ENCODE data around the gene ZBED5. TPM values are rescaled to one million over a fixed set of nuclear protein-coding genes. Genes with fewer than 3 reads are reported as not detected.
A peak's percentile ranks its signal among the peaks of the same experiment; 100 is the strongest.

Gene ZBED5
- total and polyA plus RNA-seq, 9 of the 15 experiments (the other 6 are each of a cell fraction or from before 2014, with no cell fraction given): 12.4 to 70.7 (median 26.8) TPM

DNA sequence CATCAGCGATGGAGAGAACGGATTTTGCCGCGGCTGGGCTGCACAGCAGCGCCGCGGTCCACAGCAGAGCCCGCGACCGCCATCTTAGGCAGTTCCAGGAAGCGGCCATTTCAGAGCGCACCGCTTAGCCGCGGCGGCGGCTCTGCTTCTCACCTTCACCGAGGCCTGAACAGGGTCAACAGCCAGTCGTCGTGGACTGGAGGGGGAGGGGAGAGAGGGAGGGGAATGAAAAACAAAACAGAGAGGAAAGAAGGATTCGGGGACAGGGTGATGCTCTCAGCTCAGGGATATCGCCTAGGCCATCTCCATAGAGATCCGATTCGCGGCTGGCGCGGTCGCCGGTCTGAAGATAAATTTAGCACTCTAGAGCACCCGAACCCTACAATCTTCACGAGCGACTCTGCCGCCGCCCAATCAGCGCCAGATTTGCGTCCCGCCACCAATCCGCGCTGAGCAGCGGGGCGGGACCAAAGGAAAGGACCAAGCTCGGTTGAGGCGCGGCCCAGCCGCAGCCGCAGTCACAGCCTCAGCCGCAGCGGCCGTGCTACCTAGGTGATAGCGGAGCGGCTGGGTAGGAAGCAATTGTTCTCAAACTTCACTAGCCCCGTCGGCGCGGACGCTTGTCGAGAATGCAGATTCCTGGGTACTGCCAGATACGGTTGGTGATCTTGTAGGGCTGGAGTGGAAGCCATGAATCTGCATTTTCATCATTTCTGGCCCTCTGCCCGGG, at the start of gene ZBED5 (continued):
- TF ChIP-seq, protein P1, sequence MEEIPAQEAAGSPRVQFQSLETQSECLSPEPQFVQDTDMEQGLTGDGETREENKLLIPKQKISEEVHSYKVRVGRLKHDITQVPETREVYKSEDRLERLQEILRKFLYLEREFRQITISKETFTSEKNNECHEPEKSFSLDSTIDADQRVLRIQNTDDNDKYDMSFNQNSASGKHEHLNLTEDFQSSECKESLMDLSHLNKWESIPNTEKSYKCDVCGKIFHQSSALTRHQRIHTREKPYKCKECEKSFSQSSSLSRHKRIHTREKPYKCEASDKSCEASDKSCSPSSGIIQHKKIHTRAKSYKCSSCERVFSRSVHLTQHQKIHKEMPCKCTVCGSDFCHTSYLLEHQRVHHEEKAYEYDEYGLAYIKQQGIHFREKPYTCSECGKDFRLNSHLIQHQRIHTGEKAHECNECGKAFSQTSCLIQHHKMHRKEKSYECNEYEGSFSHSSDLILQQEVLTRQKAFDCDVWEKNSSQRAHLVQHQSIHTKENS (CRISPR knock-in tag; IDR thresholded peaks at IDR 0.05): no peak
- TF ChIP-seq ZNF24 (IDR thresholded peaks at IDR 0.05): peak; percentile 36; the same call in 1 of the 2 replicates
- TF ChIP-seq DIDO1 (tag; IDR thresholded peaks at IDR 0.05; ENCODE audit: low read depth): no peak; the same call in 1 of the 2 replicates
- no peak for TF ChIP-seq FOXJ3 (CRISPR knock-in tag; IDR thresholded peaks at IDR 0.05)
- TF ChIP-seq TGIF2 (CRISPR knock-in tag; IDR thresholded peaks at IDR 0.05): no peak
- no peak for TF ChIP-seq ZNF282 (CRISPR knock-in tag; IDR thresholded peaks at IDR 0.05)
- 0 out of 2 replicates have a peak, but pooled peaks have one; percentile 28 for TF ChIP-seq ZNF311 (CRISPR knock-in tag; IDR thresholded peaks at IDR 0.05)
- TF ChIP-seq ZNF395 (CRISPR knock-in tag; IDR thresholded peaks at IDR 0.05): no peak
- TF ChIP-seq DDX20 (tag; IDR thresholded peaks at IDR 0.05; ENCODE audit: low read depth): no peak
- TF ChIP-seq BRF1 (IDR thresholded peaks at IDR 0.05; ENCODE audit: borderline replicate concordance, extremely low read depth, insufficient read length): no peak
- TF ChIP-seq NCOA4 (IDR thresholded peaks at IDR 0.05; ENCODE audit: partially characterized antibody): no peak
- TF ChIP-seq SMAD4 (CRISPR knock-in tag; conservative IDR thresholded peaks at IDR 0.05): peak; percentile 76
- TF ChIP-seq, protein P2, sequence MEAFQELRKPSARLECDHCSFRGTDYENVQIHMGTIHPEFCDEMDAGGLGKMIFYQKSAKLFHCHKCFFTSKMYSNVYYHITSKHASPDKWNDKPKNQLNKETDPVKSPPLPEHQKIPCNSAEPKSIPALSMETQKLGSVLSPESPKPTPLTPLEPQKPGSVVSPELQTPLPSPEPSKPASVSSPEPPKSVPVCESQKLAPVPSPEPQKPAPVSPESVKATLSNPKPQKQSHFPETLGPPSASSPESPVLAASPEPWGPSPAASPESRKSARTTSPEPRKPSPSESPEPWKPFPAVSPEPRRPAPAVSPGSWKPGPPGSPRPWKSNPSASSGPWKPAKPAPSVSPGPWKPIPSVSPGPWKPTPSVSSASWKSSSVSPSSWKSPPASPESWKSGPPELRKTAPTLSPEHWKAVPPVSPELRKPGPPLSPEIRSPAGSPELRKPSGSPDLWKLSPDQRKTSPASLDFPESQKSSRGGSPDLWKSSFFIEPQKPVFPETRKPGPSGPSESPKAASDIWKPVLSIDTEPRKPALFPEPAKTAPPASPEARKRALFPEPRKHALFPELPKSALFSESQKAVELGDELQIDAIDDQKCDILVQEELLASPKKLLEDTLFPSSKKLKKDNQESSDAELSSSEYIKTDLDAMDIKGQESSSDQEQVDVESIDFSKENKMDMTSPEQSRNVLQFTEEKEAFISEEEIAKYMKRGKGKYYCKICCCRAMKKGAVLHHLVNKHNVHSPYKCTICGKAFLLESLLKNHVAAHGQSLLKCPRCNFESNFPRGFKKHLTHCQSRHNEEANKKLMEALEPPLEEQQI (IDR thresholded peaks at IDR 0.05): no peak; the same call in 1 of the 2 replicates
- peak; percentile 35; the same call in 1 of the 2 replicates for TF ChIP-seq CREB1 (IDR thresholded peaks at IDR 0.05)
- 0 out of 2 replicates have a peak, but pooled peaks have one; percentile 12 for TF ChIP-seq CREB1 (CRISPR knock-in tag; IDR thresholded peaks at IDR 0.05)
- TF ChIP-seq YY1 (IDR thresholded peaks at IDR 0.05; ENCODE audit: borderline replicate concordance in 1 of 3, control insufficient read depth in 1 of 3, extremely low read depth in 1 of 3, insufficient read depth in 3 of 3, insufficient read length in 1 of 3, insufficient replicate concordance in 2 of 3, low read depth in 1 of 3, low read length in 2 of 3): peak; percentile 99 to 100 (median 99)
- TF ChIP-seq ELF4 (CRISPR knock-in tag; IDR thresholded peaks at IDR 0.05): no peak
- no peak for TF ChIP-seq THRA (IDR thresholded peaks at IDR 0.05)
